Measurements from ENCODE around the gene ZBTB20. TPM values are rescaled to one million over a fixed set of nuclear protein-coding genes. Genes with fewer than 3 reads are reported as not detected.
A peak's percentile ranks its signal among the peaks of the same experiment; 100 is the strongest.

Gene ZBTB20
- total RNA-seq, 1 donor from 2014 or later, result 15.5 TPM

- Mint-ChIP-seq H3K4me1 (ENCODE audit: low read depth) (no peaks in the 10 kb centered on the region), H3K36me3 (ENCODE audit: low read depth) (peaks cover 22% of the 10 kb centered on the region), H3K9me3 (ENCODE audit: low read depth) (no peaks in the 10 kb centered on the region), H3K4me3 (ENCODE audit: unreplicated experiment) (no peak overlapping the region), H3K27me3 (ENCODE audit: low read depth) (no peaks in the 10 kb centered on the region), H3K27ac (ENCODE audit: unreplicated experiment) (no peak overlapping the region)
- TF ChIP-seq, protein P1, sequence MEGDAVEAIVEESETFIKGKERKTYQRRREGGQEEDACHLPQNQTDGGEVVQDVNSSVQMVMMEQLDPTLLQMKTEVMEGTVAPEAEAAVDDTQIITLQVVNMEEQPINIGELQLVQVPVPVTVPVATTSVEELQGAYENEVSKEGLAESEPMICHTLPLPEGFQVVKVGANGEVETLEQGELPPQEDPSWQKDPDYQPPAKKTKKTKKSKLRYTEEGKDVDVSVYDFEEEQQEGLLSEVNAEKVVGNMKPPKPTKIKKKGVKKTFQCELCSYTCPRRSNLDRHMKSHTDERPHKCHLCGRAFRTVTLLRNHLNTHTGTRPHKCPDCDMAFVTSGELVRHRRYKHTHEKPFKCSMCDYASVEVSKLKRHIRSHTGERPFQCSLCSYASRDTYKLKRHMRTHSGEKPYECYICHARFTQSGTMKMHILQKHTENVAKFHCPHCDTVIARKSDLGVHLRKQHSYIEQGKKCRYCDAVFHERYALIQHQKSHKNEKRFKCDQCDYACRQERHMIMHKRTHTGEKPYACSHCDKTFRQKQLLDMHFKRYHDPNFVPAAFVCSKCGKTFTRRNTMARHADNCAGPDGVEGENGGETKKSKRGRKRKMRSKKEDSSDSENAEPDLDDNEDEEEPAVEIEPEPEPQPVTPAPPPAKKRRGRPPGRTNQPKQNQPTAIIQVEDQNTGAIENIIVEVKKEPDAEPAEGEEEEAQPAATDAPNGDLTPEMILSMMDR (IDR thresholded peaks at IDR 0.05), result no peak
- no peak for DNase-seq (ENCODE audit: low spot score)
These were observed 795.3 kb downstream of the ZBTB20 start for GRCh38 chr3:114351822-114352145.

DNA sequence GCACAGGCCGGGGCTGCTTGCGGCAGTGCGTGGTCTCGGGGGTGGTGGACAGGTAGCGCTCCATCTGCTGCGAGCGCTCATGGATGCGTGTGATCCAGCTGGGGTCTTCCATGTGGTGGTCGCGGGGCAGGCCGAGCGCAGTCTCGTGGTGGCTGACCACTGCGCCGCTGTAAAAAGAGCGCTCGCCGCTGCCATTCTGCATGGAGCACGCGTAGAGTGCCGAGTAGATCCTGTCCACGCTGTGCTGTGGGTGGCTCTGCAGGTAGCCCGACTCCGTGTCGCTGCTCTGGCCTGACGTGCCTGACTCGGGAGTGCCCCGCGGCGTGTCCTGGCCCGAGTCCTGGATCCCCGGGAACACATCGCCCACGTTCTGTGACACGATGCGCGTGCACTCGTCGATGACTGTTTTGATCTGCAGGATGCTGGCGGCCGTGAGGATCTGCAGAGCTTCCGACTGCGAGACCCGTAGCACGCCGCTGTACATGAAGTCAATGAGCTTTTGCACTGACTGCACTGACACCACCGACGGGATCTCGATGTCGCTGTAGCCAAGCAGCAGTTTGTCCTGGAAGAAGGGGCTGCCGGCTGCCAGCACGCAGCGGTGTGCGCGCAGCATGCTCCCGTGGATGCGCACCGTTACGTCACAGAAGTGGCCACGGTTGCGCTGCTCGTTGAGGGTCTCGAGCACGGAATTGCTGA, 795.8 kb downstream of the ZBTB20 start:
- Mint-ChIP-seq H3K27ac (ENCODE audit: unreplicated experiment) (no peak overlapping the region), H3K4me1 (ENCODE audit: low read depth) (no peaks in the 10 kb centered on the region), H3K36me3 (ENCODE audit: low read depth) (peaks cover 22% of the 10 kb centered on the region), H3K9me3 (ENCODE audit: low read depth) (no peaks in the 10 kb centered on the region), H3K4me3 (ENCODE audit: unreplicated experiment) (no peak overlapping the region), H3K27me3 (ENCODE audit: low read depth) (no peaks in the 10 kb centered on the region)
- DNase-seq (ENCODE audit: low spot score), result peak; percentile 79
- TF ChIP-seq, protein P1 (IDR thresholded peaks at IDR 0.05), result no peak

GRCh38 chr3:114350690-114351089, 796.4 kb downstream of the ZBTB20 start:
- no peak overlapping the region for H3K27ac Mint-ChIP-seq (ENCODE audit: unreplicated experiment)
- H3K4me3 Mint-ChIP-seq (ENCODE audit: unreplicated experiment), result no peak overlapping the region
- no peaks in the 10 kb centered on the region for H3K9me3 Mint-ChIP-seq (ENCODE audit: low read depth)
- peaks cover 22% of the 10 kb centered on the region for H3K36me3 Mint-ChIP-seq (ENCODE audit: low read depth)
- DNase-seq (ENCODE audit: low spot score), result no peak
- H3K27me3 Mint-ChIP-seq (ENCODE audit: low read depth), result no peaks in the 10 kb centered on the region
- H3K4me1 Mint-ChIP-seq (ENCODE audit: low read depth), result no peaks in the 10 kb centered on the region
- TF ChIP-seq, protein P1 (IDR thresholded peaks at IDR 0.05), result no peak

GRCh38 chr3:114350271-114350670, 796.8 kb downstream of the ZBTB20 start:
- TF ChIP-seq, protein P1 (IDR thresholded peaks at IDR 0.05), result no peak
- Mint-ChIP-seq H3K36me3 (ENCODE audit: low read depth) (peaks cover 22% of the 10 kb centered on the region), H3K9me3 (ENCODE audit: low read depth) (no peaks in the 10 kb centered on the region), H3K4me3 (ENCODE audit: unreplicated experiment) (no peak overlapping the region), H3K27me3 (ENCODE audit: low read depth) (no peaks in the 10 kb centered on the region), H3K4me1 (ENCODE audit: low read depth) (no peaks in the 10 kb centered on the region), H3K27ac (ENCODE audit: unreplicated experiment) (no peak overlapping the region)
- no peak for DNase-seq (ENCODE audit: low spot score)

DNA sequence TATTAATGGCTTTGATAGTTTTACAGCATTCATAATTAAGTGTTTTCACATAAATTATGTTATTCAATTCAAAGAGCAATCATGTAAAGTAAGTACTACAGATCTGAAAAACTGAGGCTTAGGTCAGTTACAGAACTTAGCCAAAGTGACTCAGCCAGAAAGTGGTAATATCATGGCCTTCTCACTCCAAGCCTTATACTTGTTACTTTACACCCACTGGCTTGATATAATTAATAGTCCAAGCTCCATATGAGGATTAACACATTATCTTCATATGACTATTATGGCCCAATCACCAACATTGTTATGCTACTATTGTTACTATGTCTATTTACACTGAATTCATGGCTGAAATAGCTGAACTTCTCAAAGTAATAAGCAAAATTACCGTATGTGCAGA, 802.6 kb downstream of the ZBTB20 start:
- Mint-ChIP-seq H3K36me3 (ENCODE audit: low read depth) (peaks cover 12% of the 10 kb centered on the region), H3K4me1 (ENCODE audit: low read depth) (no peaks in the 10 kb centered on the region), H3K27me3 (ENCODE audit: low read depth) (no peaks in the 10 kb centered on the region), H3K27ac (ENCODE audit: unreplicated experiment) (no peak overlapping the region), H3K9me3 (ENCODE audit: low read depth) (no peaks in the 10 kb centered on the region), H3K4me3 (ENCODE audit: unreplicated experiment) (no peak overlapping the region)
- TF ChIP-seq, protein P1 (IDR thresholded peaks at IDR 0.05), result no peak
- no peak for DNase-seq (ENCODE audit: low spot score)
